Spinal cord (tissue), 10 donors: Measurements from ENCODE around the gene MEMO1. TPM values are rescaled to one million over a fixed set of nuclear protein-coding genes. Genes with fewer than 3 reads are reported as not detected.
"Not testable (repeated sequence)": the region's sequence is repeated elsewhere in the genome, so short reads cannot be mapped to it uniquely, and the experiment has no call there.

Source experiments
- DNase-seq, 6 donors: peaks; one replicate each; pipeline versions ENCODE4 v3.0.0 to v3.0.0-alpha.2; 2013 to 2015; ENCODE audit warnings: low spot score in 6 of 6, low read depth in 4 of 6
- H3K27ac ChIP-seq: one replicate; pipeline ENCODE4 v1.5.1; 2013; ENCODE audit warnings: low read depth, low read length, control low read depth
- H3K27me3 ChIP-seq: one replicate; pipeline ENCODE4 v1.6.1; 2013; ENCODE audit warnings: low read length; ENCODE audit not compliant: control insufficient read depth, insufficient read depth
- H3K36me3 ChIP-seq: one replicate; pipeline ENCODE4 v1.6.1; 2013; ENCODE audit warnings: low read length; ENCODE audit not compliant: control insufficient read depth, insufficient read depth
- H3K4me1 ChIP-seq: one replicate; pipeline ENCODE4 v1.6.1; 2013; ENCODE audit warnings: low read length; ENCODE audit not compliant: control insufficient read depth, insufficient read depth
- H3K4me3 ChIP-seq: one replicate; pipeline ENCODE4 v1.5.1; 2013; ENCODE audit warnings: low read depth, low read length, control low read depth
- H3K9me3 ChIP-seq: one replicate; pipeline ENCODE4 v1.6.1; 2013; ENCODE audit warnings: low read length; ENCODE audit not compliant: control insufficient read depth, insufficient read depth
- WGBS: methylation state at CpG from one replicate; pipeline ENCODE4 v1.1.5; 2013; ENCODE audit warnings: missing lambda C conversion rate; ENCODE audit not compliant: insufficient coverage; 5-methylcytosine and 5-hydroxymethylcytosine counted together
- polyA plus RNA-seq, 2 donors: library from polyadenylated mRNA; unstranded; fragments of 120-200 nt; gene quantifications; one replicate each; pipeline ENCODE4 v1.2.1, GENCODE V29; 2013; ENCODE audit not compliant: insufficient read length in 2 of 2
- total RNA-seq, 2 donors: library from RNA; depleted of rRNA in 1 of 2; stranded (reverse); fragments of 120-200 nt in 1 of 2; fragments of >200 nt in 1 of 2; gene quantifications; one replicate each; pipeline versions ENCODE4 v1.2.3 to v1.2.4, GENCODE V29; 2013 to 2014
- donor health status: healthy.

Gene MEMO1
- total and polyA plus RNA-seq, 4 donors: 32.7 to 49.0 (median 45.1) TPM

GRCh38 chr2:31874071-31874470 is 136.7 kb downstream of the MEMO1 start:
- no CpG with 5 or more reads among the region's 2 CpGs for WGBS
- no peak overlapping the region for H3K4me3 ChIP-seq
- DNase-seq: no peak
- H3K9me3 ChIP-seq: no peaks in the 10 kb centered on the region
- no peaks in the 10 kb centered on the region for H3K36me3 ChIP-seq
- no peak overlapping the region for H3K27ac ChIP-seq
- no peaks in the 10 kb centered on the region for H3K4me1 ChIP-seq
- no peaks in the 10 kb centered on the region for H3K27me3 ChIP-seq

DNA sequence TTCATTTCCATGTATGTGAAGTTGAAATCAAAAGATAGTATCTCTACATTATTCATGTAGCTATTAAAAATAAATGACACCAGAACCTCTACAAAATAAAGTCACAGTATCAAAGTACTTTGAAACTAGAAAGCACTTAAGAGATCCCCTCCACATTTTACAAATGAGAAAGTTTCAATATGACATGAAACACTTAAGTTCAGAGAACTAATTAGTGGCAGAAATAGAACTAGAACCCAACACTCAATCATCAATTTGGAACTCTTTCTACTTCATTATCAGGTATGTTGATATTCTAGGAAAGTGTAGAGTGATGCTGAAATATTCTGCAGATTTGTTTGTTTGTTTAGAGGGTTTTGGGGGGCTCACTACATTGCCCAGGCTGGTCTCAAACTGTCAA is 145.6 kb downstream of the MEMO1 start:
- Histone ChIP-seq H3K27ac (no peak overlapping the region), H3K27me3 (no peaks in the 10 kb centered on the region), H3K4me1 (no peaks in the 10 kb centered on the region), H3K4me3 (no peak overlapping the region), H3K9me3 (no peaks in the 10 kb centered on the region), H3K36me3 (no peaks in the 10 kb centered on the region)
- no peak for DNase-seq

GRCh38 chr2:31863867-31864266 is 146.9 kb downstream of the MEMO1 start:
- H3K9me3 ChIP-seq: no peaks in the 10 kb centered on the region
- no peaks in the 10 kb centered on the region for H3K36me3 ChIP-seq
- H3K27ac ChIP-seq: no peak overlapping the region
- no peak for DNase-seq
- H3K27me3 ChIP-seq: no peaks in the 10 kb centered on the region
- no peak overlapping the region for H3K4me3 ChIP-seq
- WGBS: 83% methylated on average over 1 of the region's 3 CpGs
- H3K4me1 ChIP-seq: no peaks in the 10 kb centered on the region

DNA sequence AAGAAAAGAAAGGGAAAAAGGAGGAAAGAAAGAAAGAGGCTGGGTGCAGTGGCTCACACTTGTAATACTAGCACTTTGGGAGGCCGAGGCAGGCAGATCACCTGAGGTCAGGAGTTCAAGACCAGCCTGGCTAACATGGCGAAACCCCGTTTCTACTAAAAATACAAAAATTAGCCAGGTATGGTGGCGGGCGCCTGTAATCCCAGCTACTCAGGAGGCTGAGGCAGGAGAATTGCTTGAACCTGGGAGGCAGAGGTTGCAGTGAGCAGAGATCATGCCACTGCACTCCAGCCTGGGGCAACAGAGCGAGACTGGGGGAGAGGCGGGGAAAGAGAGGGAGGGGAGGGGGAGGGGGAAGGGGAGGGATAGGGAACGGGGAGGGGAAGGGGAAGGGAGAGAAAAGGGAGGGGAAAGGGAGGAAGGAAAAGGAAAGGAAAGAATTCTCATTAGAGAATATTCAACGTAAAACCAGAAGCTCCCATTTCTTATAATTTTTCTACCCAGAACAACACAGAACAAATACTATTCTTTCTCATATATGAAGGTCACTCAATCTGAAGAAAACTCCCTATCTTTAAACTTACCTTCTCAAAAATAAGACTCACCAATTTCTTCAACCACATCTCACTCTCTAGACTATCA is 147.7 kb downstream of the MEMO1 start:
- WGBS: no CpG with 5 or more reads among the region's 9 CpGs
- not testable (repeated sequence) for H3K27me3 ChIP-seq, H3K36me3 ChIP-seq, H3K27ac ChIP-seq, H3K4me1 ChIP-seq, H3K4me3 ChIP-seq, H3K9me3 ChIP-seq, DNase-seq

DNA sequence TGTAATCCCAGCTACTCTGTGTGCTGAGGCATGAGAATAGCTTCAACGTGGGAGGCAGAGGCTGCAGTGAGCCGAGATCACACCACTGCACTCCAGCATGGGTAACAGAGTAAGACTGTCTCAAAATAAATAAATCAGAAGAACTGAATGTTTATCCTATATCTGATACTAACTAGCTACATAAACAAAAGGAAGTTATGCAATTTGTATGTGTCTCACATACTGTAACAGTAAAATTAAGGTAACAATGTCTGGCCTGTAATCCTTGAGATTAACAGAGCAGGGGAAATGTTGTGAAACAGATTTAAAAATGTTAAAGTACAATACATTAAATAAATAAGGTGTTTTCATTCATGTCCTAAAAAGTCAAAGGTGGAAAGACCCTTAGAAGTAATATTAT is 150.8 kb downstream of the MEMO1 start:
- no peak overlapping the region for H3K27ac ChIP-seq
- no peak for DNase-seq
- H3K4me1 ChIP-seq: no peaks in the 10 kb centered on the region
- H3K27me3 ChIP-seq: no peaks in the 10 kb centered on the region
- no peaks in the 10 kb centered on the region for H3K9me3 ChIP-seq
- WGBS: no CpG with 5 or more reads among the region's 2 CpGs
- no peak overlapping the region for H3K4me3 ChIP-seq
- H3K36me3 ChIP-seq: no peaks in the 10 kb centered on the region

DNA sequence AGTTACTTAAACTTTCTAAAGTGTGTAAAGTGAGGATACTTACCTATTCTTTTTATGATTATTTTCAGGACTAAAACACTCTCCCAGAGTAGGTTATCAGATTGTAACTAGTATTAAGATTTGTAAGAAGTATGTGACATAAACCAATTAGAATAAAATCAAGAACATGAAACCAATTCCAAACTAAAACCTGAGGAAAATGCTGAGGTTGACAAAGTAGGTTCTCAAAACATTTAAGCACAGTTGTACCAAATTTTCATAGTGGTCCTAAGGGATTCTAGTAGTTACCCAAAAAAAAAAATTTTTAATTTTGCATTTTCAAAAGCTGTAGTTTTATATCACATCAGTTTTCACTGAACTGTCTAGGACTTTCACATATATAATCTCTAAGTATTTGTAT is 157.3 kb downstream of the MEMO1 start:
- DNase-seq: no peak
- Histone ChIP-seq H3K27ac (no peak overlapping the region), H3K4me3 (no peak overlapping the region), H3K27me3 (no peaks in the 10 kb centered on the region), H3K9me3 (no peaks in the 10 kb centered on the region), H3K4me1 (no peaks in the 10 kb centered on the region), H3K36me3 (no peaks in the 10 kb centered on the region)

DNA sequence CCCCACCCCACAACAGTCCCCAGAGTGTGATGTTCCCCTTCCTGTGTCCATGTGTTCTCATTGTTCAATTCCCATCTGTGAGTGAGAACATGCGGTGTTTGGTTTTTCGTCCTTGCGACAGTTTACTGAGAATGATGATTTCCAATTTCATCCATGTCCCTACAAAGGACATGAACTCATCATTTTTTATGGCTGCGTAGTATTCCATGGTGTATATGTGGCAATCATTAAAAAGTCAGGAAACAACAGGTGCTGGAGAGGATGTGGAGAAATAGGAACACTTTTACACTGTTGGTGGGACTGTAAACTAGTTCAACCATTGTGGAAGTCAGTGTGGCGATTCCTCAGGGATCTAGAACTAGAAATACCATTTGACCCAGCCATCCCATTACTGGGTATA is 168.7 kb downstream of the MEMO1 start:
- H3K27me3 ChIP-seq, DNase-seq, H3K4me3 ChIP-seq, H3K27ac ChIP-seq, H3K4me1 ChIP-seq, H3K9me3 ChIP-seq, H3K36me3 ChIP-seq: not testable (repeated sequence)
- WGBS: no CpG with 5 or more reads among the region's 5 CpGs

- WGBS: no CpG with 5 or more reads among the region's 1 CpG
- Histone ChIP-seq H3K4me1 (no peaks in the 10 kb centered on the region), H3K4me3 (no peak overlapping the region), H3K9me3 (peaks cover 2% of the 10 kb centered on the region), H3K27me3 (no peaks in the 10 kb centered on the region), H3K27ac (no peak overlapping the region), H3K36me3 (no peaks in the 10 kb centered on the region)
- no peak for DNase-seq
Observed at GRCh38 chr2:31835450-31835849, 175.4 kb downstream of the MEMO1 start.

- H3K4me3 ChIP-seq: no peak overlapping the region
- H3K4me1 ChIP-seq: no peaks in the 10 kb centered on the region
- H3K27ac ChIP-seq: no peak overlapping the region
- WGBS: 83% methylated on average over 3 of the region's 5 CpGs
- DNase-seq: no peak
- H3K27me3 ChIP-seq: no peaks in the 10 kb centered on the region
- H3K36me3 ChIP-seq: no peaks in the 10 kb centered on the region
- H3K9me3 ChIP-seq: peaks cover 4% of the 10 kb centered on the region
Observed at GRCh38 chr2:31832363-31832762, 178.4 kb downstream of the MEMO1 start.

DNA sequence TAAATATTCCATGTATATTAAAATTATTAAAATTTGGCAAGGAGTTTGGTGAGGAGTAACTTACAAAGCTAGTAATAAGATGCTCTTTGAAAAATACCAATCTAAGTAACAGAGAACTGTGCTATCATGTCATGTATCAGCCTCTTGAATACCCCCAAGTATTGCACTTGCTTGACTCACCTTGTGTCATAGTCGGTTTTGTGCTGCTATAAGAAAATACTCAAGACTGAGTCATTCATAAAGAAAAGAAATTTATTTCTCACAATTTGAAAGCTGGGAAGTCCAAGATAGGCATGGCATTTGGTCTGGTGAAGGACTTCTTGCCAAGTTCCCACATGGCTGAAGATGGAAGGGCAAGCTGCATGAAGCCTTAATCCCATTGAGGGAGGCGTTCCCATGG is 179.2 kb downstream of the MEMO1 start:
- Histone ChIP-seq H3K27me3 (no peaks in the 10 kb centered on the region), H3K4me1 (no peaks in the 10 kb centered on the region), H3K36me3 (no peaks in the 10 kb centered on the region), H3K4me3 (no peak overlapping the region), H3K27ac (no peak overlapping the region), H3K9me3 (peaks cover 5% of the 10 kb centered on the region)
- WGBS: no CpG with 5 or more reads among the region's 2 CpGs
- no peak for DNase-seq
